Neural cell (in vitro differentiated cells): ENCODE measurements around the gene GPR143.

ENCODE experiments used
- MXI1 ChIP-seq: fragments of 450-650 bp; conservative IDR thresholded peaks from 2 replicates; pipeline ENCODE4 v1.6.1; 2014; ENCODE audit warnings: antibody characterized with exemption, mild to moderate bottlenecking; ENCODE audit not compliant: poor library complexity, severe bottlenecking
- SMC3 ChIP-seq: fragments of 450-650 bp; conservative IDR thresholded peaks from 2 replicates; pipeline ENCODE4 v1.6.1; 2014; ENCODE audit warnings: antibody characterized with exemption, mild to moderate bottlenecking, moderate library complexity; ENCODE audit not compliant: poor library complexity
- TF ChIP-seq, protein P1 (sequence below): IDR thresholded peaks from 2 replicates; pipeline ENCODE4 v1.6.1; 2012; ENCODE audit warnings: borderline replicate concordance
- TF ChIP-seq, protein P2 (sequence below): fragments of 450-650 bp; IDR thresholded peaks from 2 replicates; pipeline ENCODE4 v1.5.1; 2014; ENCODE audit warnings: antibody characterized with exemption, mild to moderate bottlenecking, moderate library complexity; ENCODE audit not compliant: poor library complexity, severe bottlenecking

DNA sequence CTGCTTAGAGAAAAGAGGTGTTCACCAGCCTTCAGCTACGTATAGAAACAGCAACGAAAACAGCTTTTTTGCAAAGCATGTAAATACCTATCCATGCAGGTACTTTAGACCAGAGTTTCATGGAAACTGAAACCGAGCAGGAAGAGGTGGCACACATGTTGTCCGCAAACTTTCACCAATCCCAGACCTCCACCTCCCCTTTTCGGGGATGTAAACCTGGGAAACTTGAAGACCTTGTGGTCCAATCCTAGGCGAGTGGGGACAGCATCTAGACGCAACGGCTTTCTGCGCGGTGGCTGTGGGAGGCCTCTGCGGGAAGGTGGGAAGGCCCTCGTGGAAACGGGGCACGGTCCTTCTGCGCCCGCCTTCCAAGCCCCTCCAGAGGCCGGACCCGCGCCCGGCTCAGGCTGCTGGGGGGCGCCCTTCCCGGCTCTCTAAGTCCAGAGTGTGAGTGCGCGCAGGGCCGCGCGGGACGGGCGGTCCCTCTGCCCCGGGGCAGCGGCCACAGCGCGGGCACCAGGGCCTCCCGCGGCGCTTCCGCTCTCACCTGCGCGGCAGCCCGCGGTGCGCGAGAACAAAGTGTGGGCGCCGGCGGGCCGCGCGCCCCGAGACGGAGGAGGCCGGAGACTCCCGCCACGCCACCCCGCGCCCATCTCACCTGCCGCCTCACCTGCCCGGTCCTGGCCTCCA lies 19.8 kb upstream of the GPR143 start:
- TF ChIP-seq MXI1 (no peak), SMC3 (no peak)
- TF ChIP-seq, protein P1, sequence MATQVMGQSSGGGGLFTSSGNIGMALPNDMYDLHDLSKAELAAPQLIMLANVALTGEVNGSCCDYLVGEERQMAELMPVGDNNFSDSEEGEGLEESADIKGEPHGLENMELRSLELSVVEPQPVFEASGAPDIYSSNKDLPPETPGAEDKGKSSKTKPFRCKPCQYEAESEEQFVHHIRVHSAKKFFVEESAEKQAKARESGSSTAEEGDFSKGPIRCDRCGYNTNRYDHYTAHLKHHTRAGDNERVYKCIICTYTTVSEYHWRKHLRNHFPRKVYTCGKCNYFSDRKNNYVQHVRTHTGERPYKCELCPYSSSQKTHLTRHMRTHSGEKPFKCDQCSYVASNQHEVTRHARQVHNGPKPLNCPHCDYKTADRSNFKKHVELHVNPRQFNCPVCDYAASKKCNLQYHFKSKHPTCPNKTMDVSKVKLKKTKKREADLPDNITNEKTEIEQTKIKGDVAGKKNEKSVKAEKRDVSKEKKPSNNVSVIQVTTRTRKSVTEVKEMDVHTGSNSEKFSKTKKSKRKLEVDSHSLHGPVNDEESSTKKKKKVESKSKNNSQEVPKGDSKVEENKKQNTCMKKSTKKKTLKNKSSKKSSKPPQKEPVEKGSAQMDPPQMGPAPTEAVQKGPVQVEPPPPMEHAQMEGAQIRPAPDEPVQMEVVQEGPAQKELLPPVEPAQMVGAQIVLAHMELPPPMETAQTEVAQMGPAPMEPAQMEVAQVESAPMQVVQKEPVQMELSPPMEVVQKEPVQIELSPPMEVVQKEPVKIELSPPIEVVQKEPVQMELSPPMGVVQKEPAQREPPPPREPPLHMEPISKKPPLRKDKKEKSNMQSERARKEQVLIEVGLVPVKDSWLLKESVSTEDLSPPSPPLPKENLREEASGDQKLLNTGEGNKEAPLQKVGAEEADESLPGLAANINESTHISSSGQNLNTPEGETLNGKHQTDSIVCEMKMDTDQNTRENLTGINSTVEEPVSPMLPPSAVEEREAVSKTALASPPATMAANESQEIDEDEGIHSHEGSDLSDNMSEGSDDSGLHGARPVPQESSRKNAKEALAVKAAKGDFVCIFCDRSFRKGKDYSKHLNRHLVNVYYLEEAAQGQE: no peak
- TF ChIP-seq, protein P2, sequence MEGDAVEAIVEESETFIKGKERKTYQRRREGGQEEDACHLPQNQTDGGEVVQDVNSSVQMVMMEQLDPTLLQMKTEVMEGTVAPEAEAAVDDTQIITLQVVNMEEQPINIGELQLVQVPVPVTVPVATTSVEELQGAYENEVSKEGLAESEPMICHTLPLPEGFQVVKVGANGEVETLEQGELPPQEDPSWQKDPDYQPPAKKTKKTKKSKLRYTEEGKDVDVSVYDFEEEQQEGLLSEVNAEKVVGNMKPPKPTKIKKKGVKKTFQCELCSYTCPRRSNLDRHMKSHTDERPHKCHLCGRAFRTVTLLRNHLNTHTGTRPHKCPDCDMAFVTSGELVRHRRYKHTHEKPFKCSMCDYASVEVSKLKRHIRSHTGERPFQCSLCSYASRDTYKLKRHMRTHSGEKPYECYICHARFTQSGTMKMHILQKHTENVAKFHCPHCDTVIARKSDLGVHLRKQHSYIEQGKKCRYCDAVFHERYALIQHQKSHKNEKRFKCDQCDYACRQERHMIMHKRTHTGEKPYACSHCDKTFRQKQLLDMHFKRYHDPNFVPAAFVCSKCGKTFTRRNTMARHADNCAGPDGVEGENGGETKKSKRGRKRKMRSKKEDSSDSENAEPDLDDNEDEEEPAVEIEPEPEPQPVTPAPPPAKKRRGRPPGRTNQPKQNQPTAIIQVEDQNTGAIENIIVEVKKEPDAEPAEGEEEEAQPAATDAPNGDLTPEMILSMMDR: peak; percentile 18
